CD4-positive, alpha-beta T cell treated with Interleukin-15 for 1 hour (primary cell): ENCODE data around the gene DUSP28.
A peak's percentile ranks its signal among the peaks of the same experiment; 100 is the strongest.

Experiments used
- DNase-seq: peaks from one replicate; pipeline ENCODE4 v3.0.0-alpha.2; 2020

The DUSP28 gene

DNA sequence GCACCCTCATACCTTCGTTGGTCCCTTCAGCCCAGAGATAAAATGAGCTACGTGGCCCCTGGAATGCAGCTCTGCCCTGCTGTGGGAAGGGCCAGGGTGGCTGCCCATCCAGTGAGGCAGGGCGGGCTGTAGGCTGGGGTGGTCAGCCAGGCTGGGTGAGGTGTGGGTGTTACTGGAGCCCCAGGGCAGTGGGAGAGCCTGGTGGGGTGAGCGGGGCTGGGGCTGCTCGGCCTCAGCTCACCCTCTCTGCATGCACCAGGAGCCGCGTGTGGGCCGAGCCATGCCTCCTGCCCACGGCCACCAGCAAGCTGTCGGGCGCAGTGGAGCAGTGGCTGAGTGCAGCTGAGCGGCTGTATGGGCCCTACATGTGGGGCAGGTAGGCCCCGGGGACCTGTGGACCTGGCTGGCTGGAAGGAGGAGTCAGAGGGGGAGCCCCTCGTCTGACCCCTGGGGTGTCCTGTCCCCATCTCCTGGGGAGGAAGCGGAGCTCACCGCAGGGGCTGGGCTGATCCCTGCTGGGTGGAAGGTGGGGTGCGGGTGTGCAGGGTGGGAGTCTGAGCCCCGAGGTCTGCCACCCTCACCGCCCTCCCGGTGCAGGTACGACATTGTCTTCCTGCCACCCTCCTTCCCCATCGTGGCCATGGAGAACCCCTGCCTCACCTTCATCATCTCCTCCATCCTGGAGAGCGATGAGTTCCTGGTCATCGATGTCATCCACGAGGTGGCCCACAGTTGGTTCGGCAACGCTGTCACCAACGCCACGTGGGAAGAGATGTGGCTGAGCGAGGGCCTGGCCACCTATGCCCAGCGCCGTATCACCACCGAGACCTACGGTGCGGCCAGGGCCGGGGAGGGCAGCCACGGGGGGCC lies 13.6 kb downstream of the DUSP28 start:
- peak; percentile 14 for DNase-seq

DNA sequence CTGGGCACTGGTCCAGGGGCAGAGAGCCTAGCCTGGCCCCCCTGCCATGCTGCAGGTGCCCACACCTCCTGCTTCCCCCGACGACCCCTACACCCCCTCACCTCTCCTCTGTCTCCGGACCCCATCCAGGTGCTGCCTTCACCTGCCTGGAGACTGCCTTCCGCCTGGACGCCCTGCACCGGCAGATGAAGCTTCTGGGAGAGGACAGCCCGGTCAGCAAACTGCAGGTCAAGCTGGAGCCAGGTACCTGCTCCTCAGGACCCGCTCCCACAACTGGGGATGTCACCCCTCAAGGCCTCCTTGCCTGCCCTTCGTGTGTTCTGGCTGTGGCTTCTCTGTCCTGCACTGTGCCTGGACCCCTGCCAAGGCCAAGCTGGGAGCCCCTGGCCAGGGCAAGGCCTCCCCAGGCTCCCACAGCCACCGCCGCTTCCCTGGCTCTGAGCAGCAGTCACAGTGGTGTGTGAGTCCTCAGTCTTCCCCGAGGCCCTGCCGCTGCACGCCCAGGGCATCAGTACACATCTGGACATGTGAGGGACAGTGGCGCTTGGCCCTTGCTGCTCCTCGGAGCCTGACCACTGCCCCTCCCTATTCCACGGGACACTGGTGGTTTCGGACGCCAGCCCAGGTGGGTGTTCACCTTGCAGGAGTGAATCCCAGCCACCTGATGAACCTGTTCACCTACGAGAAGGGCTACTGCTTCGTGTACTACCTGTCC lies 14.4 kb downstream of the DUSP28 start:
- peak; percentile 10 for DNase-seq

DNA sequence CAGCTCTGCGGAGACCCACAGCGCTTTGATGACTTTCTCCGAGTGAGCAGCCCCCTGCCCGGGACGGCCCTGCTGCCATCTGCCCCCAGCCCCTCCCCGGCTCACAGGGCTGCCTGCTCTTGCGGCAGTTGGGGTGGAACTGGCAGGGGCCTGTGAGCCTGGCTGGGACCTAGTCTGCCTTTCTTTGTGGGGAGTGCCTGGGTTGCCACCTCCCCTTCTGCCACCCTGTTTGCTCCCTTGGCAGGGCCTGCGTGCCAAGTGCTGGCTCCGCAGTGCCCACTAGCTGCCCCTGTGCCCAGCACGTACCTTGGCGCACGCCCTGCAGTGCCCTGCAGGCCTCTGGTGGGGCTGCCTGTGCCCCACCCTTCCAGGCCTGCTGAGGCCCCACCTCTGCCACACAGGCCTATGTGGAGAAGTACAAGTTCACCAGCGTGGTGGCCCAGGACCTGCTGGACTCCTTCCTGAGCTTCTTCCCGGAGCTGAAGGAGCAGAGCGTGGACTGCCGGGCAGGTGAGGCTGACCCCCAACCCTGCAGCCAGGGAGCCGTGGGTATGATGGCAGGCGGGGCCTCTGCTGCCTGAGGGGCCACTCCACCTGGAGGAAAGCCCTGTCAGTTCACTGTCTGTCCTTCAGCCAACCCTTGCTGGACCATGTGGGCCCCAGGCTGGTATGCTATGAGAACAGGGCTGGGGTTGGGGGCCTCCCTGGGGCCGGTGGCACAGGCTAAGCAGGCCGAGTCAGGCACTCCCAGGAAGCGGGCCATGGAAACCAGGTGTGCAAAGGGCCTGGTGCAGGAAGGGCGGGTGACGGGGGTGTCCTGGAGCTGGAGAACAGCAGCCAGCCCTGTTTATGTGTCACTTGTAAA lies 15.2 kb downstream of the DUSP28 start:
- no peak for DNase-seq

GRCh38 chr2:240576036-240576435 lies 15.9 kb downstream of the DUSP28 start:
- DNase-seq = no peak

GRCh38 chr2:240576436-240577205 lies 16.5 kb downstream of the DUSP28 start:
- no peak for DNase-seq

- no peak for DNase-seq
Measured at GRCh38 chr2:240577281-240578109, 17.3 kb downstream of the DUSP28 start.

DNA sequence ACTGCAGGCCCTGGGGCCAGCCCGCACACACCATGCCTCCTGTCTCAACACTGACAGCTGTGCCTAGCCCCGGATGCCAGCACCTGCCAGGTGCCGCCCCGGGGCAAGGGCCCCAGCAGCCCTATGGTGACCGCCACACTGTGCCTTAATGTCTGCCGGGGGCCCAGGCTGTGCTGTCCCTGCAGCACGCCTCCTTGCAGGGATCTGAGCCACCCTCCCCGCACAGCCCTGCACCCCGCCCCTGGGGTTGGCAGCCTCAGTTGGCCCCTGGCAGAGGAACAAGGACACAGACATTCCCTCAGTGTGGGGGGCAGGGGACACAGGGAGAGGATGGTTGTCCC lies 17.9 kb downstream of the DUSP28 start:
- no peak for DNase-seq

GRCh38 chr2:240578488-240578887 lies 18.3 kb downstream of the DUSP28 start:
- DNase-seq = no peak

DNA sequence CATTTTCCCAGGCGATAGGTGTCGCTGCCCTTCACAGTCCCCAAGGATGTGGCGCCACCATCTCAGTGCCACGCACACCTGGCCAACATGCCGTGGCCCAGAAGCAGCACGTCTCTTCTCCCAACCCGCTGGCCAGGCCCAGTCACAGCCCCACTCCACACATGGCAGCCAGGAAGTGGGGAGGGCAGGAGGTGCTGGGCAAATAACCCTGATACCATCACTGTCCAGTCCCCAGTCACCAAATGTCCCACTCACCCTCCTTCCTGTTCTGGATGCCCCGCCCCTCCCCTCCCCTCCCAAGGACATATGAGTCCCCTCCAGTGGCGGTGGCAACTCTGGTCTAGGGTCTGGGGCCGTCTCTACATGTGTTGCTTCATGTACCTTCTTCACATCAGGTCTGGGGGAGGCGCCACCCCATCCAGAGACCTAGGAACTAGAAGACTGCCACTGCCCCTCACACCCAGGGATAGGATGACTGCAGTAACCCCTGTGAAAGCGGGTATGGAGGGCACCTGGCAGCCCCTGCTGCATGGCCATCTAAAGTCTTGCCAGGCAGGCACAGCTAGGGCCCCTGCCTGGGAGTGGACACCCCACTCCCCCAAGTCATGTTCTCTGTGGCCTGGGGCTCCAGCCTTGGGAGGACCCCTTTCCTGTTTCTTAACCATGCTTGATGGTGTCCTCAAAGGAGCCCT lies 19.1 kb downstream of the DUSP28 start:
- no peak for DNase-seq

- peak; percentile 74 for DNase-seq
Measured at GRCh38 chr2:240579771-240580614, 19.8 kb downstream of the DUSP28 start.

DNA sequence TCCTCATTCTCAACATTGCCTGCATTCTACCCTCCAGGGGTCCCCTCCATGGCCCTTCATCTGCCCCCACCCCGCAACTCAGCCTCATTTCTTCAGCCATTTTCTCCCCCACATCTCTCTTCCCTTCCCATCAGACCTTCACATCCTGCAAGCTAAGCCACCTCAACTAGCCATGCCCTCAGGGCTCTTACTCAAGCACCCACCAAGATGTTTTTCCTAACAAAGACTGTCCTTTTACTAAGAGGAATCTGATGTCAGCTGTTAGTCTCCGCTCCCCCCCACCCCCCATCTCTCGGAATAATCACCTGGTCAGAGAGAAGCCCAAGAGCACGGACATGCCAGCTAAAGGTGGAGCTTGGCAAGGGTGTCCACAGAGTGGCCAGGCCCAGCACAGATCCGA lies 21.7 kb downstream of the DUSP28 start:
- no peak for DNase-seq

- DNase-seq = no peak
Measured at GRCh38 chr2:240582781-240583180, 22.6 kb downstream of the DUSP28 start.

- no peak for DNase-seq
Measured at GRCh38 chr2:240583774-240584173, 23.6 kb downstream of the DUSP28 start.

GRCh38 chr2:240584486-240585031 lies 24.4 kb downstream of the DUSP28 start:
- peak; percentile 68 for DNase-seq

GRCh38 chr2:240585101-240585500 lies 24.9 kb downstream of the DUSP28 start:
- DNase-seq = no peak

DNA sequence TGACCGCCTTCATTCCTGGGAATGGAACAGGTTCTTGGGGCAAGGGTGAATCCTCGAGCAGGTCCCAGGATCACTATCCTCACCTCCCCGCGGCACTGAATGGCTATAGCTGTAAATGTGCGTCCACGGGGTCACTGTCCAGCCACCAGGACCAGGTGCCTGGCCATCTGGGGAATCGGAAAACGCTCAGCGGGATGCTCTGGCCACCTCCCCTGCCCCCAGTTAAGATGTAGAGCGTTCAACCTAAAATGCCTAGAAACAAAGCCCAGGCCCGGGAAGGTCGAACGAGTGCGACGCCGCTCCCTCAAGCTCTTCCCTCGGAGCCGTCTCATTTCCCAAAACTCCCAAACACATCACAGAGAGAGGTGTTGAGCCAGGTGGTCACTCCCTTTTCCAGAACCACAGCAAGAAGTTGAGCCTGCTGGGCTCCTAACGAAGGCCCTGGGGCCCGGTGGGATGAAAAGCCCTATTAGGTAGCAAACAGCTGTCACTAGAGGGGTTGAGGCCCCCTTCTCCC lies 25.6 kb downstream of the DUSP28 start:
- DNase-seq = no peak

GRCh38 chr2:240586198-240586918 lies 26.2 kb downstream of the DUSP28 start, which contains the start of gene CAPN10:
CAPN10 (plus strand) TSS chr2:240586734; CDS start chr2:240586912, 178 bp downstream.
- peak; percentile 95 for DNase-seq
